ENCODE data around the gene ADGRG1.

The ADGRG1 gene

GRCh38 chr16:57588831-57589230 is 39.6 kb upstream of the ADGRG1 start (continued):
- no peak for TF ChIP-seq ZNF18 (tag by site-specific recombination; IDR thresholded peaks at IDR 0.05)

GRCh38 chr16:57589374-57589773 is 39.1 kb upstream of the ADGRG1 start:
- Histone ChIP-seq H3K4me3 (ENCODE audit: low read depth, low read length) (no peak overlapping the region), H3K36me3 (ENCODE audit: control insufficient read depth in 2 of 2, insufficient read depth in 1 of 2, low read length in 2 of 2) (no peaks in the 10 kb centered on the region), H3K9me3 (ENCODE audit: control insufficient read depth, insufficient read depth, low read depth, low read length) (no peaks in the 10 kb centered on the region), H3K4me1 (ENCODE audit: control insufficient read depth, insufficient read depth, low read length) (no peaks in the 10 kb centered on the region), H3K27ac (ENCODE audit: extremely low read depth, low read depth, low read length) (no peak overlapping the region)
- TF ChIP-seq ZNF610 (tag by site-specific recombination; IDR thresholded peaks at IDR 0.05; ENCODE audit: borderline replicate concordance) (no peak), ZIC2 (tag by site-specific recombination; IDR thresholded peaks at IDR 0.05) (no peak), GLIS2 (tag by site-specific recombination; IDR thresholded peaks at IDR 0.05) (no peak), ZNF639 (tag by site-specific recombination; IDR thresholded peaks at IDR 0.05) (no peak), ZNF16 (tag by site-specific recombination; IDR thresholded peaks at IDR 0.05; ENCODE audit: low read depth) (no peak), ZNF488 (tag by site-specific recombination; IDR thresholded peaks at IDR 0.05) (no peak)
- POLR2A ChIA-PET = interaction anchor here (0.6 kb wide), 1 partner anchor 175 kb away, joined by 3 read pairs; no protein-coding TSS in a partner anchor
- CTCF ChIA-PET = interaction anchor here (0.7 to 5.6 kb wide), 5 partner anchors 8 to 171 kb away, joined by 4 to 59 read pairs (median 17); no protein-coding TSS in a partner anchor

- Histone ChIP-seq H3K36me3 (ENCODE audit: control insufficient read depth in 2 of 2, insufficient read depth in 1 of 2, low read length in 2 of 2) (no peaks in the 10 kb centered on the region), H3K4me3 (ENCODE audit: low read depth, low read length) (no peak overlapping the region), H3K27ac (ENCODE audit: extremely low read depth, low read depth, low read length) (no peak overlapping the region), H3K4me1 (ENCODE audit: control insufficient read depth, insufficient read depth, low read length) (no peaks in the 10 kb centered on the region), H3K9me3 (ENCODE audit: control insufficient read depth, insufficient read depth, low read depth, low read length) (no peaks in the 10 kb centered on the region)
- POLR2A ChIA-PET = interaction anchor here (1.1 kb wide), 1 partner anchor 38 kb away, joined by 3 read pairs; the partner anchor contains the start of gene ADGRG1
- TF ChIP-seq ZNF692 (tag by site-specific recombination; IDR thresholded peaks at IDR 0.05) = no peak
- TF ChIP-seq YY1 (tag by site-specific recombination; IDR thresholded peaks at IDR 0.05) = no peak
- TF ChIP-seq ZNF302 (tag by site-specific recombination; IDR thresholded peaks at IDR 0.05; ENCODE audit: low read depth) = no peak
- no peak for TF ChIP-seq PRDM1 (tag by site-specific recombination; IDR thresholded peaks at IDR 0.05)
- TF ChIP-seq KLF8 (tag by site-specific recombination; IDR thresholded peaks at IDR 0.05) = no peak
- TF ChIP-seq ZNF280C (tag by site-specific recombination; IDR thresholded peaks at IDR 0.05) = no peak
- 0 out of 2 replicates have a peak, but pooled peaks have one; percentile 17 for TF ChIP-seq ZBTB20 (tag by site-specific recombination; IDR thresholded peaks at IDR 0.05)
- TF ChIP-seq GLIS2 (tag by site-specific recombination; IDR thresholded peaks at IDR 0.05) = no peak
- CTCF ChIA-PET = interaction anchor here (0.6 to 5.6 kb wide), 19 partner anchors 9 to 423 kb away, joined by 3 to 59 read pairs (median 5); partner anchors contain the start of gene KATNB1
Observed at GRCh38 chr16:57590654-57591085, 37.8 kb upstream of the ADGRG1 start.
